Measurements from ENCODE around the gene ZNF639. TPM values are rescaled to one million over a fixed set of nuclear protein-coding genes. Genes with fewer than 3 reads are reported as not detected.

The ZNF639 gene
- total and polyA plus RNA-seq, 2 of the 13 experiments (the other 11 are each of a cell fraction or from before 2014, with no cell fraction given): 11.6 to 42.4 TPM

DNA sequence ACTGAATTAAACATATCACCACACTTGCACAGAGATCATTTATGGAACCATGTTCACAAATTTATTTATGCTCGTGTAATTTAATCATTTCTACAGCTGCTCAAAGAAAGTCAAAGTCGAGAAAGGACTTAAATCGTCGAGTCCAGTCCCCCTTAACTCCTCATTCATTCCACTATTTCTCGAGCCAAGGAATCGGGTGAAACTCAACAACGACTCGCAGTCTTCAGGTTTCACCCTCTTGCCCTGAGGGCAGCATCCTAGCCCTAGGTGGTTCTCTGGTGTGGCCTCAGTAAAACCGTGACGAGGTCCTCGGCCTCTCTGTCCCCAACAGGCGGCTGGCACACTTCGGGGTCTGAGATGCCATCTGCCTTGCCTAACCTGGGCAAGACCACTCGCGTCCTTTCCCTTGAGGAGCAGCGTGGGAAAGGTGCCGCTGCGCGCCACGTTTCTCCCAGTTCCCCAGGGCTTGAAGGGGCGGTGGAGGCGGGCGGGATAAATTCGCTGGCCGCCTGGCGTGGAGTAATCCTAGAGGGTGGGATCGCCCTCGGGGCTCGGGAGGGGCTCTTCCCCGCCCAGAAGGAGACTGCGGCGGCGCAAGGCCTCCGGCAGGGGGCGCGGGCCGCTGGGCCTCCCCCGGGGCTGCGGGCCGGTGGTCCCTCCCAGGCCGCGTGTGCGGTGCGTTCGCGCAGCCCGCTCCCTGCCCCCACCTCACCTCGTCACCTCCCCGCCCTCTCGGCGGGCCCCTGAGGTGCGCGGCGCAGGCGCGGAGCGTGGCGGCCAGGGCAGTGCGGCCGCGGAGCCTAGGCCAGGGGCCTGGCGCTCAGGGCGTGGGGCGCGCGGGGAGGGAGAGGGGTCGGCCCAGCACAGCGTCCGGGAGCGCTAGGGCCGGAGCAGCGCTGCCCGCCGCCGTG lies at the start of gene ZNF639 (continued):
- TF ChIP-seq RBM39 (IDR thresholded peaks at IDR 0.05; ENCODE audit: low read depth, low read length, poor library complexity, severe bottlenecking) (peak; percentile 36), TAF15 (IDR thresholded peaks at IDR 0.05; ENCODE audit: low read depth, low read length, poor library complexity, severe bottlenecking) (no peak), KDM4B (CRISPR knock-in tag; IDR thresholded peaks at IDR 0.05) (no peak), ZMAT3 (CRISPR knock-in tag; conservative IDR thresholded peaks at IDR 0.05) (peak; percentile 54; the same call in 1 of the 2 replicates), ARID2 (CRISPR knock-in tag; IDR thresholded peaks at IDR 0.05; ENCODE audit: borderline replicate concordance) (0 out of 2 replicates have a peak, but pooled peaks have one; percentile 65), HIVEP1 (CRISPR knock-in tag; IDR thresholded peaks at IDR 0.05) (peak; percentile 61; the same call in 1 of the 2 replicates), FOSL1 (CRISPR knock-in tag; IDR thresholded peaks at IDR 0.05; ENCODE audit: borderline replicate concordance) (peak; percentile 22; the same call in 1 of the 2 replicates), HDAC1 (CRISPR knock-in tag; IDR thresholded peaks at IDR 0.05) (peak; percentile 31), ZNF557 (CRISPR knock-in tag; IDR thresholded peaks at IDR 0.05) (no peak)
- TF ChIP-seq, protein P1, sequence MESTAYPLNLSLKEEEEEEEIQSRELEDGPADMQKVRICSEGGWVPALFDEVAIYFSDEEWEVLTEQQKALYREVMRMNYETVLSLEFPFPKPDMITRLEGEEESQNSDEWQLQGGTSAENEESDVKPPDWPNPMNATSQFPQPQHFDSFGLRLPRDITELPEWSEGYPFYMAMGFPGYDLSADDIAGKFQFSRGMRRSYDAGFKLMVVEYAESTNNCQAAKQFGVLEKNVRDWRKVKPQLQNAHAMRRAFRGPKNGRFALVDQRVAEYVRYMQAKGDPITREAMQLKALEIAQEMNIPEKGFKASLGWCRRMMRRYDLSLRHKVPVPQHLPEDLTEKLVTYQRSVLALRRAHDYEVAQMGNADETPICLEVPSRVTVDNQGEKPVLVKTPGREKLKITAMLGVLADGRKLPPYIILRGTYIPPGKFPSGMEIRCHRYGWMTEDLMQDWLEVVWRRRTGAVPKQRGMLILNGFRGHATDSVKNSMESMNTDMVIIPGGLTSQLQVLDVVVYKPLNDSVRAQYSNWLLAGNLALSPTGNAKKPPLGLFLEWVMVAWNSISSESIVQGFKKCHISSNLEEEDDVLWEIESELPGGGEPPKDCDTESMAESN (CRISPR knock-in tag; conservative IDR thresholded peaks at IDR 0.05): peak; percentile 73; the same call in 1 of the 2 replicates
- TF ChIP-seq, protein P2, sequence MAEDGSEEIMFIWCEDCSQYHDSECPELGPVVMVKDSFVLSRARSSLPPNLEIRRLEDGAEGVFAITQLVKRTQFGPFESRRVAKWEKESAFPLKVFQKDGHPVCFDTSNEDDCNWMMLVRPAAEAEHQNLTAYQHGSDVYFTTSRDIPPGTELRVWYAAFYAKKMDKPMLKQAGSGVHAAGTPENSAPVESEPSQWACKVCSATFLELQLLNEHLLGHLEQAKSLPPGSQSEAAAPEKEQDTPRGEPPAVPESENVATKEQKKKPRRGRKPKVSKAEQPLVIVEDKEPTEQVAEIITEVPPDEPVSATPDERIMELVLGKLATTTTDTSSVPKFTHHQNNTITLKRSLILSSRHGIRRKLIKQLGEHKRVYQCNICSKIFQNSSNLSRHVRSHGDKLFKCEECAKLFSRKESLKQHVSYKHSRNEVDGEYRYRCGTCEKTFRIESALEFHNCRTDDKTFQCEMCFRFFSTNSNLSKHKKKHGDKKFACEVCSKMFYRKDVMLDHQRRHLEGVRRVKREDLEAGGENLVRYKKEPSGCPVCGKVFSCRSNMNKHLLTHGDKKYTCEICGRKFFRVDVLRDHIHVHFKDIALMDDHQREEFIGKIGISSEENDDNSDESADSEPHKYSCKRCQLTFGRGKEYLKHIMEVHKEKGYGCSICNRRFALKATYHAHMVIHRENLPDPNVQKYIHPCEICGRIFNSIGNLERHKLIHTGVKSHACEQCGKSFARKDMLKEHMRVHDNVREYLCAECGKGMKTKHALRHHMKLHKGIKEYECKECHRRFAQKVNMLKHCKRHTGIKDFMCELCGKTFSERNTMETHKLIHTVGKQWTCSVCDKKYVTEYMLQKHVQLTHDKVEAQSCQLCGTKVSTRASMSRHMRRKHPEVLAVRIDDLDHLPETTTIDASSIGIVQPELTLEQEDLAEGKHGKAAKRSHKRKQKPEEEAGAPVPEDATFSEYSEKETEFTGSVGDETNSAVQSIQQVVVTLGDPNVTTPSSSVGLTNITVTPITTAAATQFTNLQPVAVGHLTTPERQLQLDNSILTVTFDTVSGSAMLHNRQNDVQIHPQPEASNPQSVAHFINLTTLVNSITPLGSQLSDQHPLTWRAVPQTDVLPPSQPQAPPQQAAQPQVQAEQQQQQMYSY (CRISPR knock-in tag; IDR thresholded peaks at IDR 0.05): no peak
- TF ChIP-seq, protein P3, sequence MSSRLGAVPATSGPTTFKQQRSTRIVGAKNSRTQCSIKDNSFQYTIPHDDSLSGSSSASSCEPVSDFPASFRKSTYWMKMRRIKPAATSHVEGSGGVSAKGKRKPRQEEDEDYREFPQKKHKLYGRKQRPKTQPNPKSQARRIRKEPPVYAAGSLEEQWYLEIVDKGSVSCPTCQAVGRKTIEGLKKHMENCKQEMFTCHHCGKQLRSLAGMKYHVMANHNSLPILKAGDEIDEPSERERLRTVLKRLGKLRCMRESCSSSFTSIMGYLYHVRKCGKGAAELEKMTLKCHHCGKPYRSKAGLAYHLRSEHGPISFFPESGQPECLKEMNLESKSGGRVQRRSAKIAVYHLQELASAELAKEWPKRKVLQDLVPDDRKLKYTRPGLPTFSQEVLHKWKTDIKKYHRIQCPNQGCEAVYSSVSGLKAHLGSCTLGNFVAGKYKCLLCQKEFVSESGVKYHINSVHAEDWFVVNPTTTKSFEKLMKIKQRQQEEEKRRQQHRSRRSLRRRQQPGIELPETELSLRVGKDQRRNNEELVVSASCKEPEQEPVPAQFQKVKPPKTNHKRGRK (CRISPR knock-in tag; IDR thresholded peaks at IDR 0.05): no peak
- TF ChIP-seq, protein P4, sequence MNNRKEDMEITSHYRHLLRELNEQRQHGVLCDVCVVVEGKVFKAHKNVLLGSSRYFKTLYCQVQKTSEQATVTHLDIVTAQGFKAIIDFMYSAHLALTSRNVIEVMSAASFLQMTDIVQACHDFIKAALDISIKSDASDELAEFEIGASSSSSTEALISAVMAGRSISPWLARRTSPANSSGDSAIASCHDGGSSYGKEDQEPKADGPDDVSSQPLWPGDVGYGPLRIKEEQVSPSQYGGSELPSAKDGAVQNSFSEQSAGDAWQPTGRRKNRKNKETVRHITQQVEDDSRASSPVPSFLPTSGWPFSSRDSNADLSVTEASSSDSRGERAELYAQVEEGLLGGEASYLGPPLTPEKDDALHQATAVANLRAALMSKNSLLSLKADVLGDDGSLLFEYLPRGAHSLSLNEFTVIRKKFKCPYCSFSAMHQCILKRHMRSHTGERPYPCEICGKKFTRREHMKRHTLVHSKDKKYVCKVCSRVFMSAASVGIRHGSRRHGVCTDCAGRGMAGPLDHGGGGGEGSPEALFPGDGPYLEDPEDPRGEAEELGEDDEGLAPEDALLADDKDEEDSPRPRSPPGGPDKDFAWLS (CRISPR knock-in tag; IDR thresholded peaks at IDR 0.05; ENCODE audit: borderline replicate concordance): no peak
- TF ChIP-seq, protein P5, sequence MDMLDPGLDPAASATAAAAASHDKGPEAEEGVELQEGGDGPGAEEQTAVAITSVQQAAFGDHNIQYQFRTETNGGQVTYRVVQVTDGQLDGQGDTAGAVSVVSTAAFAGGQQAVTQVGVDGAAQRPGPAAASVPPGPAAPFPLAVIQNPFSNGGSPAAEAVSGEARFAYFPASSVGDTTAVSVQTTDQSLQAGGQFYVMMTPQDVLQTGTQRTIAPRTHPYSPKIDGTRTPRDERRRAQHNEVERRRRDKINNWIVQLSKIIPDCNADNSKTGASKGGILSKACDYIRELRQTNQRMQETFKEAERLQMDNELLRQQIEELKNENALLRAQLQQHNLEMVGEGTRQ (IDR thresholded peaks at IDR 0.05; ENCODE audit: low read depth, low read length): no peak
- TF ChIP-seq, protein P5 (CRISPR knock-in tag; IDR thresholded peaks at IDR 0.05; ENCODE audit: borderline replicate concordance): no peak
